ENCODE results near the gene ZBTB20. TPM values are rescaled to one million over a fixed set of nuclear protein-coding genes. Genes with fewer than 3 reads are reported as not detected.

Gene ZBTB20
- total RNA-seq, 2 donors from 2014 or later = 111 to 189 TPM

DNA sequence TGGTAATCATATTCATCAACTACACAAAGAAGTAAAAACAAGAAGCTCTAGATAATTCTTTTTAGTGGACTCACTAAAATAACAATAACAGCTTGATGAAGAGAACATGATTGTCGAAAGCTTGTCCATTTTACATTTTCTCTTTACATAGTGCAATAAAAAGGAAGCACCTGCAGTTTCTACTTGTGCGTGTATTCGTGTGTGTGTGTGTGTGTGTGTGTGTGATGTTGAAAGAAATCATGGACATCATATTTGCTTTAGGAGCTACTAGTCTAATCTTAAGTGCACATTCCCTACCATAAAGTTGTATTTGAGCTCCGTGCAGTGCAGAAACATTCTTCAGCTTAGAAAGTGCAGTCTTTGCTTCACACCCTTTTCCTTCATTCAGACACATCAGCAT lies 288.8 kb downstream of the ZBTB20 start:
- Histone ChIP-seq H3K4me3 (no peak overlapping the region), H3K9me3 (no peaks in the 10 kb centered on the region), H3K27me3 (replicated peaks; ENCODE audit: insufficient read depth) (no peaks in the 10 kb centered on the region), H3K27ac (no peak overlapping the region), H3K4me1 (replicated peaks) (no peaks in the 10 kb centered on the region), H3K36me3 (no peaks in the 10 kb centered on the region)
- TF ChIP-seq POLR2A (IDR thresholded peaks at IDR 0.05) (no peak), POLR2AphosphoS5 (IDR thresholded peaks at IDR 0.05) (no peak)
- TF ChIP-seq, protein P1, sequence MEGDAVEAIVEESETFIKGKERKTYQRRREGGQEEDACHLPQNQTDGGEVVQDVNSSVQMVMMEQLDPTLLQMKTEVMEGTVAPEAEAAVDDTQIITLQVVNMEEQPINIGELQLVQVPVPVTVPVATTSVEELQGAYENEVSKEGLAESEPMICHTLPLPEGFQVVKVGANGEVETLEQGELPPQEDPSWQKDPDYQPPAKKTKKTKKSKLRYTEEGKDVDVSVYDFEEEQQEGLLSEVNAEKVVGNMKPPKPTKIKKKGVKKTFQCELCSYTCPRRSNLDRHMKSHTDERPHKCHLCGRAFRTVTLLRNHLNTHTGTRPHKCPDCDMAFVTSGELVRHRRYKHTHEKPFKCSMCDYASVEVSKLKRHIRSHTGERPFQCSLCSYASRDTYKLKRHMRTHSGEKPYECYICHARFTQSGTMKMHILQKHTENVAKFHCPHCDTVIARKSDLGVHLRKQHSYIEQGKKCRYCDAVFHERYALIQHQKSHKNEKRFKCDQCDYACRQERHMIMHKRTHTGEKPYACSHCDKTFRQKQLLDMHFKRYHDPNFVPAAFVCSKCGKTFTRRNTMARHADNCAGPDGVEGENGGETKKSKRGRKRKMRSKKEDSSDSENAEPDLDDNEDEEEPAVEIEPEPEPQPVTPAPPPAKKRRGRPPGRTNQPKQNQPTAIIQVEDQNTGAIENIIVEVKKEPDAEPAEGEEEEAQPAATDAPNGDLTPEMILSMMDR (IDR thresholded peaks at IDR 0.05) = no peak
- 78% methylated on average over 4 of the region's 4 CpGs for WGBS
- DNase-seq (ENCODE audit: low spot score) = no peak
- intact Hi-C loops (cut with DNase I) = no loop called here

DNA sequence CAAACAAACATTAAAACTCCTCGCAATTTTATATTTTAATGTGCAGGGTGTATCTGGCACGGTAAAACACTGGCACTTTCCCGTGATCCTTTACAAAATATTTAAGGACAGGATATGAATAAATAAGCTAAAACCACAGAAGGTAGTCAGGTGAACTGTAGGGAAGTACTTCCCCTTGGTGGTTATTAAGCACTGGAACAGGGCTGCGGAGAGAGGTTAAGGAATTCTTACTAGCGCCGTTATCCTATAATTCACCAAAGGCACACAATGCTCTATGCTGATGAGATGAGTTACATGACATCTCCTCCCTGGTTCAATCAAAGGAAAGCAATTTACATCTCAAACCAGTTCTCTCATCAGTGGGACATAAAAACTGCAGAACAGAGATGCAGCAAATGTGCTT lies 289.8 kb downstream of the ZBTB20 start:
- intact Hi-C loops (cut with DNase I) = no loop called here
- no peaks in the 10 kb centered on the region for H3K27me3 ChIP-seq (replicated peaks; ENCODE audit: insufficient read depth)
- no peak for DNase-seq (ENCODE audit: low spot score)
- TF ChIP-seq POLR2A (IDR thresholded peaks at IDR 0.05) = no peak
- no peak for TF ChIP-seq POLR2AphosphoS5 (IDR thresholded peaks at IDR 0.05)
- TF ChIP-seq, protein P1 (IDR thresholded peaks at IDR 0.05) = no peak
- H3K9me3 ChIP-seq = no peaks in the 10 kb centered on the region
- 45% methylated on average over 6 of the region's 6 CpGs for WGBS
- H3K36me3 ChIP-seq = no peaks in the 10 kb centered on the region
- no peak overlapping the region for H3K27ac ChIP-seq
- no peak overlapping the region for H3K4me3 ChIP-seq
- no peaks in the 10 kb centered on the region for H3K4me1 ChIP-seq (replicated peaks)

DNA sequence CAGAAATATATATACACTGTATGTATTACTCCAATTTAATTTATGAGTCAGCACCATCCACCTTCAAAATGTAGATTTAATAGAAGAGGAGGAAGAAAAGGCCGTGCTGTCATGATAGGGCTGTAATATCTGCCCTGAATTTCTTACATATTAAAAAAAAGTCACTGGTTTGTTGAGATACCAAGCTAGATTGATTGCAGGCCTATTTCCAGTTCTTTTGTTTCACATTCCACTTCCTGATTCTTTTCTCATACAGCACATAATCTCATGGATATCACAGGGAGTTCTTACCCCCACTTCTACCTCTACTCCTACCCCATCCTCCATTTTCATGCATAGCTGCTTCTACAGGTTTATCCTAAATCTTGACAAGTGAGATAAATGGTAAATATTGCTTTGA lies 290.3 kb downstream of the ZBTB20 start:
- Histone ChIP-seq H3K27me3 (replicated peaks; ENCODE audit: insufficient read depth) (no peaks in the 10 kb centered on the region), H3K4me1 (replicated peaks) (no peaks in the 10 kb centered on the region), H3K36me3 (no peaks in the 10 kb centered on the region), H3K27ac (no peak overlapping the region), H3K9me3 (no peaks in the 10 kb centered on the region), H3K4me3 (no peak overlapping the region)
- intact Hi-C loops (cut with DNase I) = no loop called here
- WGBS = 68% methylated on average over 1 of the region's 1 CpG
- TF ChIP-seq POLR2AphosphoS5 (IDR thresholded peaks at IDR 0.05) = no peak
- TF ChIP-seq, protein P1 (IDR thresholded peaks at IDR 0.05) = no peak
- TF ChIP-seq POLR2A (IDR thresholded peaks at IDR 0.05) = no peak
- DNase-seq (ENCODE audit: low spot score) = no peak

DNA sequence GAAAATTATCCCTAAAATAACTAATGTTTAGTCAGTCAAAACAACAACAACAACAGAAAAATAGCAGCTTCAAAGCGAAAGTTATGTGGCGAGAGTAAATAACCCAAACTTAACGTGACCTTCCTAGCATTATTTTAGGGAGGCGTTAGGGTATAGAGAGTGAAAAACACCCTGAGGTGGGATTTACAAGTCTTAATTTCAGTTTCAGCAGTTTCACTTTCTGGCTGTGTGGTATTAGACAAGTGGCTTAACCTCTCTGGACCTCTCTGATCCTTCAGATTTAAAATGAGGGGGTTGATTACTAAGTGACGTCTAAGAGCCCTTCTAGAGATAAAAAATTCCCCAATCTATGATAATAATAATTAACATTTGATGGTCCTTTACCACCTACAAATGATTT lies 291.2 kb downstream of the ZBTB20 start:
- Histone ChIP-seq H3K36me3 (no peaks in the 10 kb centered on the region), H3K4me3 (no peak overlapping the region), H3K27me3 (replicated peaks; ENCODE audit: insufficient read depth) (no peaks in the 10 kb centered on the region), H3K27ac (no peak overlapping the region), H3K9me3 (no peaks in the 10 kb centered on the region), H3K4me1 (replicated peaks) (no peaks in the 10 kb centered on the region)
- DNase-seq (ENCODE audit: low spot score) = no peak
- TF ChIP-seq, protein P1 (IDR thresholded peaks at IDR 0.05) = no peak
- TF ChIP-seq POLR2A (IDR thresholded peaks at IDR 0.05) (no peak), POLR2AphosphoS5 (IDR thresholded peaks at IDR 0.05) (no peak)
- intact Hi-C loops (cut with DNase I) = no loop called here
- 96% methylated on average over 5 of the region's 5 CpGs for WGBS

DNA sequence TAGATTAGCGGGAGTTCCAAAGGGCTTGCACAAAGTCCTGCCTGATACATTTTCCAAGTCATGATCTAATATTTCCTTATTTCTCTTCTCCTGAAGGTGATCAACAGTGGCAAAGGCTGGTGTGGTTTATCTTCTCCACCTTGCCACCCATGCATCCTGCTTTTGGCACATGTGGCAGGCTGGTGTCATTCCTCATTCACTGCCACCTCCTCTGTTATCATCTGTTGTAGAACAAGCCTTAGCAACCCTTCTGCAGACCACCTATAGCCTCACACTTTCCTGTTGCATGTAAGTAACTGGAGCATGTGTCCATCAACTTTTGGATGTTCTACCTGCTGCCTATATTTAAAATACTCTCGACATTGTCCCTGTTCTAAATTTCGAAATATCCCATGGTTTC lies 294.1 kb downstream of the ZBTB20 start:
- DNase-seq (ENCODE audit: low spot score) = no peak
- TF ChIP-seq, protein P1 (IDR thresholded peaks at IDR 0.05) = no peak
- TF ChIP-seq POLR2AphosphoS5 (IDR thresholded peaks at IDR 0.05) (no peak), POLR2A (IDR thresholded peaks at IDR 0.05) (no peak)
- H3K27ac ChIP-seq = no peak overlapping the region
- H3K27me3 ChIP-seq (replicated peaks; ENCODE audit: insufficient read depth) = no peaks in the 10 kb centered on the region
- 97% methylated on average over 3 of the region's 3 CpGs for WGBS
- H3K4me1 ChIP-seq (replicated peaks) = no peaks in the 10 kb centered on the region
- intact Hi-C loops (cut with DNase I) = no loop called here
- H3K36me3 ChIP-seq = no peaks in the 10 kb centered on the region
- no peaks in the 10 kb centered on the region for H3K9me3 ChIP-seq
- no peak overlapping the region for H3K4me3 ChIP-seq
